ENCODE data around the gene DAPK1.

GRCh38 chr9:87567571-87567970 is 69.9 kb downstream of the DAPK1 start:
- TF ChIP-seq EP300 (IDR thresholded peaks at IDR 0.05) (no peak), POLR2A (IDR thresholded peaks at IDR 0.05) (no peak), CTCF (IDR thresholded peaks at IDR 0.05) (no peak)

Measured in suprapubic skin (tissue), 3 donors.